OCI-M1 (cell line): ENCODE results near the gene MYH7B.

Experiments used
- DNase-seq: peaks from one replicate; lab custom pipeline; 2025; lab: John Stamatoyannopoulos, UW

Gene MYH7B

GRCh38 chr20:34955231-34956040, at the start of gene MYH7B, which contains the start of gene GSS:
Gene MYH7B (plus strand): TSS chr20:34955868. CDS start chr20:34978006, 22,138 bp downstream.
Gene GSS (minus strand): TSS chr20:34955806. CDS start chr20:34951852, 3,954 bp downstream.
- peak; percentile 98 for DNase-seq

DNA sequence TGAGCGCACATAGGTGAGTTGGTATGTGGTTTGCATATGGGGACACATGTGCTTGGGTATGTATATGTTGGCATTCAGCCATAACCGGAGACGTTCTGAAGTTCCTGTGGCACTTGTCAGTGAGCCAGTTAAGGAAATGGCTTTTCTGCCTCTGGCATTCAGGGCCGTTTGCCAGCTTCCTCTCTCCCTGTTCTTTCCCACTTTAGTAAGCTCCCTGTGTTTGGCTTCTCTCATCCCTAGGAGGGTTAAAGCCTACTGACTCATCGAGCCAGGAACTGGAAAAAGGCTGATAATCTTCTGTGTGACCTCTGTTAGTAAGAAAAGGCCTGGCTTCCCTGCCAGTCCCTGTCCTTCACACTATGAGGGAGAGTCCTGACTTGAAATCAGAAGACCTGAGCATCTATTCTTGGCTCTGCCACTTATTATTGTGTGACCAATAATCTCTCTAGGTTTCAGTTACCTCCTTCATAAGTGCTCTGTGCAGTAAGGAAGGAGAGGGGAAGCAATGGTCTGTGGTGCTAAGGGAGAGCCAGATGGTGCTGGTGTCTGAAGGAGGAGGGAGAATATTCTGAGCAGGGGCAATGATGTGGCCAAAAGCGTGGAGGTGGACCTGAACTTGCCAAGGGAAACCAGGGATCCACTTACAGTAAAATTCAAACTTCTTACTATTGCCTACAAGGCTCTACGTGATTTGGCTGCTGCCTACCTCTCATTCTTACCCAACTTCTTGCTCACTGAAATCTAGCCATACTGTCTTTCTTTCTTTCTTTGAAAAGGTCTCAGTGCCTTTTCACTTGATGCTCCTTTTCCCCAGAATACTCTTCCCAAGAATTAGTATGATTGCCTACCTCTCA, 47.8 kb upstream of the MYH7B start:
- DNase-seq = peak; percentile 21

DNA sequence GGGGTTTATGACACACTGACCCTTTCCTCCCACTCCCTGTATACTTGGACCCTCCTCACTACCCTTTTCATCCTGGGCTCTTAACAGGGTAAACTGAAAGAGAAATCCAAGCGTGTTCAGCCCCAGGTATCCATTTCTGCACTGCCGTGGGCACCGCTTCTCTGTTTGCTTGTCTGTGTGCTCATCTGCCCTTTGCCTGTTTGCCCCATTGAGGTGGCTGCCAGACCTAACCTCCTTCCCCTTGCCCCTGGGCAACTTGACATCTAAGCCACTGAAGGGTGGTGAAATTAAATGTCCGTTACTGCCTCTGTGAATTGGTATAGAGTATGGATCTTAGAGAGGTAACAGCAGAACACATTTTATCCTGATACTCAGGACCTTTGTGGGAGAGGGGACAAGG, 40.5 kb upstream of the MYH7B start:
- DNase-seq = no peak

DNA sequence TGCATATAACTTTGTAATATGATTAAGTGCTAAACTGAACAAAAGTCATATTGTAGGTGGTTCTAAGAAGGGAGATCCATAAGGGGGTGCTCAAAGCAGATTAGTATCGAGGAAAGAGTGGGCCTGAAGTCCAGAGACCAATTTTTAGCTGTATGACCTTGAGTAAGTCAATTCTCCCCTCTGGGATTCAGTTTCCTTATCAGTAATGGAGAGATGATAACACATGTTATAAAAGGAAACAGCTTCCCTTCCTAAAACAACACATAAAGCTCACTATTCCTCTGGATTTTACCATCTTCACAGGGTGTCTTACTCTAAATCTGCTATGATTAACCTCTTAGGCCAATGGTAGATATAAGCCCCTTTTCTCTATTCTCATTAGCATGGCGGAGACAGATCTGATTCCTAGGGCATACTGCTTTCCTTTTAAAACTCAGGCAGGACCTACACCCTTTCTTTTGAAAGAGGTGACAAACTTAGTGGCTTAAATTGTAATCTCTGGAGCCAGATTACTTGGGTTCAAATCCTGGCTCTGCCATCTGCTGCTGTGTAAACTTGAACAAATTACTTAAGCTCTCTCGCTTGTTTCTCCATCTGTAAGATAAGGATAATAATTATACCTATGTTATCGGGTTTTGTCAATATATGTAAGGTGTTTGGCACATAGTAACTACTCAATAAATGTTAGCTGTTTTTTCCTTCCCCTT, 39.8 kb upstream of the MYH7B start:
- DNase-seq = peak; percentile 17

DNA sequence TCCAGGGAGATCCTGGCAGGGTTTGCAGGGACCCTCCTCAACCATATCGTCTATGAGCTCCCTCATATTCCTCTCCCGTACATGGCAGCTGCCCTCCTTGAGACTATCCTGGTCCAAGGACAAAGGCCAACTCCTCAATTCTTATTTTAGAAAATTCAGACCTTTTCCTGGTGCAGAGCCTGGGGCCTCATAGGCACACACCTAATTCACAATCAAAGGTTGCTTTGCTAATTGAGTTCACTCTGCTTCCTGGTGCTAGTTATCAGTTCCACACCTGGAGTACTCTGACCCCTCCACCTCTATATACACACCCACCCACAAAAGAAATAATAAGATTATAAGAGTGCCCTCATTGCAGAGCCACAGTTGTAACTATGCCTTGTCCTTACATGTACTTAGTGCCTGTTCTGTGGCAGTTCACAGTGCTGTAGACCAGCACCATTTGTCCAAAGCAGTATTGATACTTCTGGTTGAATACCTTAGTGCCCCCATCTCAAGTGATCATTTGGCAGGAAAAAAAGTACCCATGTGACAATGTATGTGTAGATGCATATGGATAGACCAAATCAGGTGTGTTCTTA, 38.8 kb upstream of the MYH7B start:
- no peak for DNase-seq

DNA sequence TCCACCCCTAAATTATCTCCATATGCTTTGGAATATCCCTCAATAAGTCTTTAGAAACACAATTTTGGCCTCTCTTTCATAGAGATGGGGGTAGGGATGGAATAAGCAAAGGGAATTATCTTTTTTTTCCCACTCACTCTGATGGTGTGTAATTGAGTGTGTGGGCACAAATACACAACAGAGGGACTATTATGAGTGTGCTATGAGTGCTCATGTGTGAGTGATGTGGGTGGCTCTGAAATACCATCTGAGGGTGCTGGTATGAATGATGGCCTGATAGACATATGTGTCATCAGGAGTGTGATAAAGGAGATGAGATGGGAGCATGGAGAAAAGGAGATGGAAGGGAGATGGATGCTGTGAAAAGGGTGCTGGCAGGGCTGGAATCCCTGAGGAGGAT, 35.6 kb upstream of the MYH7B start:
- no peak for DNase-seq

DNA sequence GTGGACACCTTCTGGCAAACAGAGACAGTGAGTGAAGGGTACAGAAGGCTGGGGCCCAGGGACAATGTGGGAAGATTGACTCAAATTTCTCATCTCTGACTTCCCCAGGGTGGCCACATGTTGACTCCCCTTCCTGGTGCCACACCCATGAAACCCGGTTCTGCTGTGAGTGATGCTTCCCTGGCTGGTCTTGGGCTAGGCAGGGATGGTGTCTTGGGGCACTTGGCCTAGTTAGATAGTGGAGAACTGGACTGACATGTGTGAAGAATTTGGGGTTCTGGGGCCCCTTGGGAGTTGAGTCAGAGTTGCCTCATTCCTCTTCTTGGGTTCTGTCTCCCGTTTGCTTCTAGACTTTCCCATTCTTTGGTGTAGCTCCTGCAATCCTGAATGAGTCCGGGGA, 34.2 kb upstream of the MYH7B start:
- no peak for DNase-seq

- DNase-seq = no peak
These were observed 32.9 kb upstream of the MYH7B start for GRCh38 chr20:34922654-34923381.

DNA sequence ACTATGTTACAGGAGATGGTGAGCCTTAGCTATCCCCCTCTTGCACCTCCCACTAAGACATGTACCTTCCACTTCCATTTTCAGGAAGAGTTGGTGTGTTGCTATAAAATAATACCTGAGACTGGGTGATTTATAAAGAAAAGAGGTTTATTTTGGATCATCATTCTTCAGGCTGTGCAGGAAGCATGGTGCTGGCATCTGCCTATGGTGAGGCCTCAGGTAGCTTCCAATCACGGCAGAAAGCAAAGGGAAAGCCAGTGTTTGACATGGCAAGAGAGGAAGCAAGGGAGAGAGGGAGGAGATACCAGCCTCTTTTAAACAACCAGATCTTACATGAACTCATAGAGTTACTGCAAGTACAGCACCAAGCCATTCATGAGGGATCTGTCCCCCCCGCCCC, 32.3 kb upstream of the MYH7B start:
- no peak for DNase-seq

DNA sequence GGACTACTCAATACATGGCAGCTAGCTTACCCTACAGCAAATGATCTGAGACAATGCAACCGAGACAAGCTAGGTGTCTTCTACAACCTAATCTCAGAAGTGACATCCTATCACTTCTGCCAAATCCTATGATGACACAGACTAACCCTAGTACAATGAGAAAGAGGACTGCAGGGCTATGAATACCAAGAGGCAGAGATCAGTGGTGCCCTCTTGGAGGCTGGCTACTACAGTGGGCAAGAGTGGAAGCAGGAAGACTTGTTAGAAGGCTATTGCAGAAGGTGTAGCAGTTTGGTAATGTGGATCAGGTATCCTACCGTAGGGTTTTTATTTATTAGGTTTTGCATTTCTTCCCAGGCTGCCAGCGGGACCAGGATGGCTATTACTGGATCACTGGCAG, 30.3 kb upstream of the MYH7B start:
- no peak for DNase-seq

GRCh38 chr20:34925981-34926380, 29.7 kb upstream of the MYH7B start:
- DNase-seq = no peak

DNA sequence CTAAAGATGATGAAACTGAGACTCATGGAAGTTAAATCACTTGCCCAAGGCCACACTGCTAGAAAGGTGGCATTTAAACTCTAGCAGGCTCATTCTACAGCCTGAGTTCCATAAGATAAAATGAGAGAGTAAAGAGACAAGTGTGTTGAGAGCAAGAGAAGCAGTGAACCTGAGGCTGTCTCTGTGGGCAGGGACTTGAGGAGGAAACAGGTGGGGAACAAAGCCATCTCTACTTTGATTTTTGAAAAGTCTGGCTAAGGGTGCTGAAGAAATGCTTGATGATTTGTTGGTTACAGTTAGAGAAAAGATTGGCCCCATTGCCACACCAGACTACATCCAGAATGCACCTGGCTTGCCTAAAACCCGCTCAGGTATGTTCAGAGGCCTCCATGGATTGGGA, 29.1 kb upstream of the MYH7B start:
- no peak for DNase-seq

GRCh38 chr20:34927736-34928135, 27.9 kb upstream of the MYH7B start:
- DNase-seq = no peak

DNA sequence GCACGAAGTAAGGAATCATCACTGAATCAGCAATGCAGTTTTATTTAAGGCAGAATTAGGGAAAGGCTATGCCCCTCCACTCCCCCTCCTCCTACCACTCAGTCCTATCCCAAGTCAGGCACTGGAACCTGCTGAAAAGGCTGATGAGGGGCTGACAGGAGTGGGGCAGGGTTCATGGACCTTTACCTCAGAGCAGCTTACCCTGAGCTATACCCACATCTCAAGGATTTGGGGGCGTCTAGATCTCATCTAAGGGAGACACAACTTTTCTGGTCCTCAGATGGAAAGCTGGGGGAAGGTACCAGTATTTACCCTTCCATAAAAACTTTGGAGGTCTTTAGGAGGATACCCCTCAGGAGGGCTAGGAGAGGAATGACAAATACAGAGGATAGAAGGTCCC, 27.3 kb upstream of the MYH7B start:
- no peak for DNase-seq

DNA sequence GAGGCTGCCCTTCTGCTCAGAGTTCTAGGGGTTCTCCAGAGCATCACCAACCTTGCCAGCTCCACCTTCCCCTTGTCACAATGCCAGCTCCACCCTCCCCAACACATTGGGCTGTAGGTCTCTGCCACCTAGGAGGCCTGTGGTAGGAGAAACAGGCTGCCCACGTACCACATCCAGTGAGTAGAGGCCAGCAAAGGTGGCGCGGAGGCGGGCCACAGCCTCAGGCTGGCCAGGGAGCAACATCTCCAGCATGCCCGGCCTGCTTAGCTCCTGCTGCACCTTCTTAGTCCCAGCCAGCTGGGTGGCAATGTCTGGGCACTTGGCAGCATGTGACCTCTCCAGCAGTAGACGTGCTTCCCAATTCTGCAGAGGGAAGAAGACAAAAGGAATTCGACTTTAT, 23.9 kb upstream of the MYH7B start:
- DNase-seq = no peak

DNA sequence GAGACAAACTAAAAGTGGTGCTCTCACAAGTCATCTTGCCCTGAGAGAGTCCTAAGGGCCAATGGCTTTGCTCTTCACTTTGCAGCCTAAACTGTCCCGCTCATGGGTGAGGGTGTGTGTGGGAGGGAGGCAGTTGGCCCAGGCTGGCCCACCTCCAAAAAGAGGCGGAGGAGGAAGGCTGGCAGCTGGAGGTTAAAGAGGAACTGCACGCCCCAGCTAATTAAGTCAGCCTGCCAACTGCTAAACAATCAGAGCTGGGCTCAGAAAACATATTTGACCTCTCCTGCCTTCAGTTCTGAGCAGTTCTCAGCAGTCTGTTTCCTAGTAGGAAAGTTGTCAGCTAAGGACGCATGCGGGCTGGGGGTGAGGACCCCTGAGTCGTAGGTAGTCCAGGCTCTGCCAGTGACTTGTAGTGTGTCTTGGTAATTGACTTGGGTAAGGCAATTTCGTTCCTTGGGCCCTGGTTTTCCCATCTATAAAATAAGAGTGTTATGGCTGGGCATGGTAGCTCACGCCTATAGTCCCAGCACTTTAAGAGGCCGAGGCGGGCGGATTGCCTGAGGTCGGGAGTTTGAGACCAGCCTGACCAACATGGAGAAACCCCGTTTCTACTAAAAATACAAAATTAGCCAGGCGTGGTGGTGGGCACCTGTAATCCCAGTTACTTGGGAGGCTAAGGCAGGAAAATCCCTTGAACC, 17.1 kb upstream of the MYH7B start:
- DNase-seq = peak; percentile 86

- no peak for DNase-seq
These were observed 15.6 kb upstream of the MYH7B start for GRCh38 chr20:34940081-34940481.

GRCh38 chr20:34941226-34941625, 14.4 kb upstream of the MYH7B start:
- DNase-seq = no peak

- DNase-seq = no peak
These were observed 13.4 kb upstream of the MYH7B start for GRCh38 chr20:34942301-34942700.

- DNase-seq = no peak
These were observed 11.7 kb upstream of the MYH7B start for GRCh38 chr20:34943808-34944567.
